ENCODE measurements around the gene TRIM32.
"Not testable (repeated sequence)": the region's sequence is repeated elsewhere in the genome, so short reads cannot be mapped to it uniquely, and the experiment has no call there.

The TRIM32 gene

GRCh38 chr9:116674210-116674980 lies 12.7 kb upstream of the TRIM32 start:
- Histone ChIP-seq H3K4me1 (ENCODE audit: control insufficient read depth, insufficient read depth, low read length, poor library complexity, severe bottlenecking) (no peaks in the 10 kb centered on the region), H3K27ac (ENCODE audit: insufficient read depth, low read length, poor library complexity, severe bottlenecking) (no peak overlapping the region), H3K9me3 (ENCODE audit: control insufficient read depth, low read length) (no peaks in the 10 kb centered on the region), H3K27me3 (replicated peaks; ENCODE audit: control insufficient read depth, insufficient read depth, low read length, poor library complexity, severe bottlenecking) (no peaks in the 10 kb centered on the region), H3K36me3 (ENCODE audit: control insufficient read depth, insufficient read depth, low read length) (no peaks in the 10 kb centered on the region), H3K4me3 (ENCODE audit: insufficient read depth, low read depth, low read length, poor library complexity, severe bottlenecking) (no peak overlapping the region)
- DNase-seq: no peak

- Histone ChIP-seq H3K9me3 (ENCODE audit: control insufficient read depth, low read length) (no peaks in the 10 kb centered on the region), H3K27ac (ENCODE audit: insufficient read depth, low read length, poor library complexity, severe bottlenecking) (no peak overlapping the region), H3K36me3 (ENCODE audit: control insufficient read depth, insufficient read depth, low read length) (no peaks in the 10 kb centered on the region), H3K4me1 (ENCODE audit: control insufficient read depth, insufficient read depth, low read length, poor library complexity, severe bottlenecking) (peaks cover 15% of the 10 kb centered on the region), H3K27me3 (replicated peaks; ENCODE audit: control insufficient read depth, insufficient read depth, low read length, poor library complexity, severe bottlenecking) (no peaks in the 10 kb centered on the region), H3K4me3 (ENCODE audit: insufficient read depth, low read depth, low read length, poor library complexity, severe bottlenecking) (no peak overlapping the region)
- DNase-seq: no peak
These were observed 3.6 kb upstream of the TRIM32 start for GRCh38 chr9:116683535-116683934.

- Histone ChIP-seq H3K27me3 (replicated peaks; ENCODE audit: control insufficient read depth, insufficient read depth, low read length, poor library complexity, severe bottlenecking) (no peaks in the 10 kb centered on the region), H3K9me3 (ENCODE audit: control insufficient read depth, low read length) (no peaks in the 10 kb centered on the region), H3K27ac (ENCODE audit: insufficient read depth, low read length, poor library complexity, severe bottlenecking) (no peak overlapping the region), H3K4me3 (ENCODE audit: insufficient read depth, low read depth, low read length, poor library complexity, severe bottlenecking) (no peak overlapping the region), H3K36me3 (ENCODE audit: control insufficient read depth, insufficient read depth, low read length) (no peaks in the 10 kb centered on the region), H3K4me1 (ENCODE audit: control insufficient read depth, insufficient read depth, low read length, poor library complexity, severe bottlenecking) (peaks cover 15% of the 10 kb centered on the region)
- no peak for DNase-seq
These were observed 1.9 kb upstream of the TRIM32 start for GRCh38 chr9:116685166-116685565.

GRCh38 chr9:116686135-116686534 lies 970 bp upstream of the TRIM32 start:
- H3K36me3 ChIP-seq (ENCODE audit: control insufficient read depth, insufficient read depth, low read length): no peaks in the 10 kb centered on the region
- H3K4me1 ChIP-seq (ENCODE audit: control insufficient read depth, insufficient read depth, low read length, poor library complexity, severe bottlenecking): peaks cover 15% of the 10 kb centered on the region
- H3K4me3 ChIP-seq (ENCODE audit: insufficient read depth, low read depth, low read length, poor library complexity, severe bottlenecking): peak overlapping the region; percentile 81
- no peak overlapping the region for H3K27ac ChIP-seq (ENCODE audit: insufficient read depth, low read length, poor library complexity, severe bottlenecking)
- DNase-seq: no peak
- H3K27me3 ChIP-seq (replicated peaks; ENCODE audit: control insufficient read depth, insufficient read depth, low read length, poor library complexity, severe bottlenecking): no peaks in the 10 kb centered on the region
- H3K9me3 ChIP-seq (ENCODE audit: control insufficient read depth, low read length): no peaks in the 10 kb centered on the region

GRCh38 chr9:116686693-116687073 lies 422 bp upstream of the TRIM32 start:
- DNase-seq: no peak
- H3K27ac ChIP-seq (ENCODE audit: insufficient read depth, low read length, poor library complexity, severe bottlenecking): peak overlapping the region; percentile 59

GRCh38 chr9:116687754-116688135 lies 640 bp downstream of the TRIM32 start:
- no peak for DNase-seq
- Histone ChIP-seq H3K9me3 (ENCODE audit: control insufficient read depth, low read length) (no peaks in the 10 kb centered on the region), H3K27ac (ENCODE audit: insufficient read depth, low read length, poor library complexity, severe bottlenecking) (peak overlapping the region; percentile 59), H3K36me3 (ENCODE audit: control insufficient read depth, insufficient read depth, low read length) (no peaks in the 10 kb centered on the region), H3K4me3 (ENCODE audit: insufficient read depth, low read depth, low read length, poor library complexity, severe bottlenecking) (peak overlapping the region; percentile 81), H3K4me1 (ENCODE audit: control insufficient read depth, insufficient read depth, low read length, poor library complexity, severe bottlenecking) (peaks cover 19% of the 10 kb centered on the region), H3K27me3 (replicated peaks; ENCODE audit: control insufficient read depth, insufficient read depth, low read length, poor library complexity, severe bottlenecking) (no peaks in the 10 kb centered on the region)

More at GRCh38 chr9:116686693-116687073, 422 bp upstream of the TRIM32 start:
- Histone ChIP-seq H3K4me1 (ENCODE audit: control insufficient read depth, insufficient read depth, low read length, poor library complexity, severe bottlenecking) (peaks cover 15% of the 10 kb centered on the region), H3K4me3 (ENCODE audit: insufficient read depth, low read depth, low read length, poor library complexity, severe bottlenecking) (peak overlapping the region; percentile 81), H3K9me3 (ENCODE audit: control insufficient read depth, low read length) (no peaks in the 10 kb centered on the region), H3K36me3 (ENCODE audit: control insufficient read depth, insufficient read depth, low read length) (no peaks in the 10 kb centered on the region), H3K27me3 (replicated peaks; ENCODE audit: control insufficient read depth, insufficient read depth, low read length, poor library complexity, severe bottlenecking) (no peaks in the 10 kb centered on the region)

GRCh38 chr9:116688806-116689485 lies 1.8 kb downstream of the TRIM32 start:
- H3K9me3 ChIP-seq (ENCODE audit: control insufficient read depth, low read length): no peaks in the 10 kb centered on the region
- no peak overlapping the region for H3K27ac ChIP-seq (ENCODE audit: insufficient read depth, low read length, poor library complexity, severe bottlenecking)
- H3K27me3 ChIP-seq (replicated peaks; ENCODE audit: control insufficient read depth, insufficient read depth, low read length, poor library complexity, severe bottlenecking): no peaks in the 10 kb centered on the region
- no peak overlapping the region for H3K4me3 ChIP-seq (ENCODE audit: insufficient read depth, low read depth, low read length, poor library complexity, severe bottlenecking)
- no peaks in the 10 kb centered on the region for H3K36me3 ChIP-seq (ENCODE audit: control insufficient read depth, insufficient read depth, low read length)
- DNase-seq: no peak
- H3K4me1 ChIP-seq (ENCODE audit: control insufficient read depth, insufficient read depth, low read length, poor library complexity, severe bottlenecking): peaks cover 19% of the 10 kb centered on the region

GRCh38 chr9:116689486-116690032 lies 2.5 kb downstream of the TRIM32 start:
- no peak for DNase-seq
- Histone ChIP-seq H3K4me3 (ENCODE audit: insufficient read depth, low read depth, low read length, poor library complexity, severe bottlenecking) (no peak overlapping the region), H3K9me3 (ENCODE audit: control insufficient read depth, low read length) (no peaks in the 10 kb centered on the region), H3K36me3 (ENCODE audit: control insufficient read depth, insufficient read depth, low read length) (no peaks in the 10 kb centered on the region), H3K4me1 (ENCODE audit: control insufficient read depth, insufficient read depth, low read length, poor library complexity, severe bottlenecking) (peaks cover 19% of the 10 kb centered on the region), H3K27me3 (replicated peaks; ENCODE audit: control insufficient read depth, insufficient read depth, low read length, poor library complexity, severe bottlenecking) (no peaks in the 10 kb centered on the region), H3K27ac (ENCODE audit: insufficient read depth, low read length, poor library complexity, severe bottlenecking) (no peak overlapping the region)

- not testable (repeated sequence) for DNase-seq; H3K9me3 ChIP-seq (ENCODE audit: control insufficient read depth, low read length); H3K4me3 ChIP-seq (ENCODE audit: insufficient read depth, low read depth, low read length, poor library complexity, severe bottlenecking); H3K36me3 ChIP-seq (ENCODE audit: control insufficient read depth, insufficient read depth, low read length); H3K27ac ChIP-seq (ENCODE audit: insufficient read depth, low read length, poor library complexity, severe bottlenecking); H3K27me3 ChIP-seq (replicated peaks; ENCODE audit: control insufficient read depth, insufficient read depth, low read length, poor library complexity, severe bottlenecking)
- H3K4me1 ChIP-seq (ENCODE audit: control insufficient read depth, insufficient read depth, low read length, poor library complexity, severe bottlenecking): peaks cover 19% of the 10 kb centered on the region
These were observed 3.7 kb downstream of the TRIM32 start for GRCh38 chr9:116690805-116691204.

- no peak for DNase-seq
- no peak overlapping the region for H3K27ac ChIP-seq (ENCODE audit: insufficient read depth, low read length, poor library complexity, severe bottlenecking)
These were observed 4.5 kb downstream of the TRIM32 start for GRCh38 chr9:116691607-116692006.

More at GRCh38 chr9:116691607-116692006, 4.5 kb downstream of the TRIM32 start:
- peaks cover 15% of the 10 kb centered on the region for H3K4me1 ChIP-seq (ENCODE audit: control insufficient read depth, insufficient read depth, low read length, poor library complexity, severe bottlenecking)
- H3K27me3 ChIP-seq (replicated peaks; ENCODE audit: control insufficient read depth, insufficient read depth, low read length, poor library complexity, severe bottlenecking): no peaks in the 10 kb centered on the region
- no peak overlapping the region for H3K4me3 ChIP-seq (ENCODE audit: insufficient read depth, low read depth, low read length, poor library complexity, severe bottlenecking)
- H3K36me3 ChIP-seq (ENCODE audit: control insufficient read depth, insufficient read depth, low read length): no peaks in the 10 kb centered on the region
- H3K9me3 ChIP-seq (ENCODE audit: control insufficient read depth, low read length): no peaks in the 10 kb centered on the region

All from effector memory CD4-positive, alpha-beta T cell (primary cell).